ENCODE data around the gene RASSF8. TPM values are rescaled to one million over a fixed set of nuclear protein-coding genes. Genes with fewer than 3 reads are reported as not detected.

Gene RASSF8
- total RNA-seq, 2 donors from 2014 or later = 47.9 to 86.6 TPM

DNA sequence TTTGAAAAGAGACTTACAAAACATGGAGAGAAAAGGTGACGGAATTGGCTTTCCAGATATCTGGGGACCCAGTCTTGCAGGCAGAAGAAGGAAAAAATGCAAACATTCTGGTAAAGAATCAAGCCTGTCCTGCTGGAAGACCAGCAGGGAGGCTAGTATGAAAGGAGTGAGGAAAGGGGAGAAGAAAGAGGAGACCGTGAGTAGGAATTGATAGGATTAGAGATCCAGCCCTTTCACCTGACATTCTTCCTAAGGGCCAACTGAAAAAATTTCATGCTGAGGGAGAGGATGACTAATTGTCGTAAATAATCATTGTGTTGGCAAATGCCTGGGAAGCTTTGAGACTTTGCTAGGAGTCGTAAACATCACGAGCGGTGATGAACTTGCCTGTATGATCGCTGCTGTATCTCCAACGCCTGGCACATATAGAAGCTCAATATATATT, 154.2 kb downstream of the RASSF8 start:
- peaks cover 4 to 48% of the 10 kb centered on the region in 2 donors for H3K4me1 ChIP-seq (ENCODE audit: control insufficient read depth in 1 of 2, low read depth in 2 of 2)
- H3K27ac ChIP-seq = peak overlapping the region; percentile 88 to 95
- H3K36me3 ChIP-seq = no peaks in the 10 kb centered on the region
- no peak overlapping the region for H3K4me3 ChIP-seq
- TF ChIP-seq, protein P1, sequence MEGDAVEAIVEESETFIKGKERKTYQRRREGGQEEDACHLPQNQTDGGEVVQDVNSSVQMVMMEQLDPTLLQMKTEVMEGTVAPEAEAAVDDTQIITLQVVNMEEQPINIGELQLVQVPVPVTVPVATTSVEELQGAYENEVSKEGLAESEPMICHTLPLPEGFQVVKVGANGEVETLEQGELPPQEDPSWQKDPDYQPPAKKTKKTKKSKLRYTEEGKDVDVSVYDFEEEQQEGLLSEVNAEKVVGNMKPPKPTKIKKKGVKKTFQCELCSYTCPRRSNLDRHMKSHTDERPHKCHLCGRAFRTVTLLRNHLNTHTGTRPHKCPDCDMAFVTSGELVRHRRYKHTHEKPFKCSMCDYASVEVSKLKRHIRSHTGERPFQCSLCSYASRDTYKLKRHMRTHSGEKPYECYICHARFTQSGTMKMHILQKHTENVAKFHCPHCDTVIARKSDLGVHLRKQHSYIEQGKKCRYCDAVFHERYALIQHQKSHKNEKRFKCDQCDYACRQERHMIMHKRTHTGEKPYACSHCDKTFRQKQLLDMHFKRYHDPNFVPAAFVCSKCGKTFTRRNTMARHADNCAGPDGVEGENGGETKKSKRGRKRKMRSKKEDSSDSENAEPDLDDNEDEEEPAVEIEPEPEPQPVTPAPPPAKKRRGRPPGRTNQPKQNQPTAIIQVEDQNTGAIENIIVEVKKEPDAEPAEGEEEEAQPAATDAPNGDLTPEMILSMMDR (IDR thresholded peaks at IDR 0.05) = no peak
- ATAC-seq (ENCODE audit: insufficient number of reproducible peaks, low FRiP score, low read depth) (no peak), DNase-seq (ENCODE audit: low spot score) (no peak)
- H3K9me3 ChIP-seq = no peaks in the 10 kb centered on the region
- no peaks in the 10 kb centered on the region for H3K27me3 ChIP-seq (replicated peaks; ENCODE audit: insufficient read depth)

DNA sequence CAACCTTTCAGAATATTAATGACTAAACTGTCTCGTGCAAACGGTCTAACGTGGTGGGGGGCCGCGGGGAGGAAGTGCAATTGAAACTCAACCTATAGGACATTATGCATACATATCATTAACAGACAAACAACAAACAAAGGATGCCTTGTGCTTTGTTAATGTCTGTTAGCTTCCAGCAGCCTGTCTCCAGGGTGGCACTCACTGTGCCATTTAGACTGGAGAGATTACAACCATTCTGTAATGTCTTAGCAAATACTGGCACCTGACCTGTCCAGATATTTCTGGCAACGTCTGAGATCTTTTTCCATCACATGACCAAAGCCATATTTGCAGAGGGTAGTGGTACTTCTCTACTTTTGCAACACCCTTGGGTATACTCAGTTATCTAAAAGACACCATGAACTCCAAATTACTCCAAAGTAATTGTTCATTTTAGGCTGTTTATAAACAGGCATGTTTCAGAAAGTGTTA, 154.7 kb downstream of the RASSF8 start:
- H3K4me1 ChIP-seq (ENCODE audit: control insufficient read depth in 1 of 2, low read depth in 2 of 2) = peaks cover 4 to 48% of the 10 kb centered on the region in 2 donors

DNA sequence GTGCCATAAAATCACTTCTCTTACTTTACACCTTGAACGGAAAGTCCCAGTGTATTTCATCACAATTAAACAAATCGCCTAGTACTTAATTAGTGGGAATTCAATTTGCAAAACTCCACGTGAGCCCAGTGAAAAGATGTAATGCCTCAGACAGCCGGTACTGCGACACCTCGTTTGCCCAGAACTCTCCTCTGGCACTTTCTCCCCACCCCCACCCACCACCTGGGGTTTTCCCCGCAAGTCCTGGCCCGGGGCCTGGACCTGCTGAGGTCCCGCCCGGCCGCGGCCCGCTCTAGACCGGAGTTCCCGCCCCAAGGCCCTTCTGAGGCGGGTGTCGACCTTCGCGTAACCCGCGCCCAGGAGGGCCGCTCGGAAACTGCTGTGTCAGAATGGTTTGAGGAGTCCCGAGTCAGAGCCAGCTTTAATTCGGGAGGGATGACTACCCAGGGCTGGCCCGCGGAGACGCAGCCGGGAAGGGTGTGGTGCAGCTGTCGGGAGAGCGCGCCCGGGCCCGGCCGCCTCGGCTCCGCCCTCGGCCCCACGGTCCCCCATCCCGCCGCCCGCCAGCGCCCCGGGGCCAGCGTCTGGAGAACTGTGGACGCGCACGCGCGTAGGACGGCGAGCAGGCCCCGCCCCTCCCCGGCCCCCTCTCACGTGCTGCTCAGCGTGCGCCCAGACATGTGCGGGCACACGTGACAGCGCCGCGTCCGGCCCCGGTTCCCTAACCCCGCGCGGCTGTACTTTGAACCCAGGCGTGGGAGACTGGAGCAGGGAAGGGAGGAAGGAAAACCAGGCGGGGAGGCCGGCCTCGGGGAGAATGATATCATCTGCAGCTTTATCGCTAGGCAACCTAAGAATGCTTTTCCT, 155.6 kb downstream of the RASSF8 start:
- no peaks in the 10 kb centered on the region for H3K9me3 ChIP-seq
- DNase-seq (ENCODE audit: low spot score) (peak; percentile 85), ATAC-seq (ENCODE audit: insufficient number of reproducible peaks, low FRiP score, low read depth) (peak; percentile 84)
- H3K27ac ChIP-seq = peak overlapping the region; percentile 88 to 95
- peak overlapping the region; percentile 66 for H3K4me3 ChIP-seq
- no peaks in the 10 kb centered on the region for H3K36me3 ChIP-seq
- peaks cover 4 to 48% of the 10 kb centered on the region in 2 donors for H3K4me1 ChIP-seq (ENCODE audit: control insufficient read depth in 1 of 2, low read depth in 2 of 2)
- TF ChIP-seq, protein P1 (IDR thresholded peaks at IDR 0.05) = peak; percentile 48
- no peaks in the 10 kb centered on the region for H3K27me3 ChIP-seq (replicated peaks; ENCODE audit: insufficient read depth)

More for the DNA sequence above, 154.7 kb downstream of the RASSF8 start:
- Histone ChIP-seq H3K27ac (peak overlapping the region; percentile 88 to 95), H3K36me3 (no peaks in the 10 kb centered on the region), H3K27me3 (replicated peaks; ENCODE audit: insufficient read depth) (no peaks in the 10 kb centered on the region), H3K9me3 (no peaks in the 10 kb centered on the region), H3K4me3 (peak overlapping the region; percentile 66)
- no peak for ATAC-seq (ENCODE audit: insufficient number of reproducible peaks, low FRiP score, low read depth)
- TF ChIP-seq, protein P1 (IDR thresholded peaks at IDR 0.05) = no peak
- no peak for DNase-seq (ENCODE audit: low spot score)

DNA sequence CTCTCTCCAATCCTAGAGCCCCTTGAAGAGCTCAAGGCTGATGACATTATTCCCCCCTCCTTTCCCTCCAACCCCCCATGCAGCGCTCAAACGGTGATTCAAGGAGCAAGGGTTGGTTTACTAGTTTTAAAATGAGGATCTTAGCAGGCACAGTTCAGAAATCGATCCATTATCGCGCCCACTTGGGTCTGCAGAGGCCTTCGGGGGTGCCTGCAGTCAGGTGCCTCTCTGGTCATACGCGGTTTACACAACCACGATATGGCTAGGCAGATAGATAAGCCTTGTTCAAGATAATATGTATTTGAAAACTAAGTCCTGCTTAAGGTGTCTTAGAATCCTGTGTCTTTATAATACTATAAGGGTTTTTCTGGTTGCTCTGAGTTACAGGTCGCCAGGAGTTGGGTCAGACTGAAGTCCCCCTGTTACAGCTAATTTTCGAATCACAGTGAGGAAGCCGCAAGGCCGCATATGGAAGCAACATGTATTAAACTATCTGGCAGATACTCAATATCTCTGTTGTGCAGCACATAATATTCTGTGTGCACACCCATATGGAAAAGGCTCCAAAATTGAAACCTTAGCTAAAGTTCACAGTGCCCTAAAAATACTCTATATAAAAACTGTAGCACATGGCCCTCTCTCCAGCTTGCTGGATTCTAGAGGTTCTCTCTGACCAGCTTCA, 156.4 kb downstream of the RASSF8 start:
- DNase-seq (ENCODE audit: low spot score) (no peak), ATAC-seq (ENCODE audit: insufficient number of reproducible peaks, low FRiP score, low read depth) (no peak)
- peaks cover 7 to 45% of the 10 kb centered on the region in 2 donors for H3K4me1 ChIP-seq (ENCODE audit: control insufficient read depth in 1 of 2, low read depth in 2 of 2)
- H3K27me3 ChIP-seq (replicated peaks; ENCODE audit: insufficient read depth) = no peaks in the 10 kb centered on the region
- H3K4me3 ChIP-seq = peak overlapping the region; percentile 66
- no peaks in the 10 kb centered on the region for H3K9me3 ChIP-seq
- H3K36me3 ChIP-seq = no peaks in the 10 kb centered on the region
- TF ChIP-seq, protein P1 (IDR thresholded peaks at IDR 0.05) = no peak
- peak overlapping the region; percentile 88 to 95 for H3K27ac ChIP-seq

All from thoracic aorta (tissue), 2 donors.